B cell (primary cell): Measurements from ENCODE around the gene IST1. TPM values are rescaled to one million over a fixed set of nuclear protein-coding genes. Genes with fewer than 3 reads are reported as not detected.

Experiments used
- ATAC-seq: fragments of 200-7000 bp; cut with Tn5 transposase; one replicate; pipeline ENCODE4 v1.10.0; 2021; ENCODE audit warnings: low read depth, mild to moderate bottlenecking, moderate number of reproducible peaks, moderate library complexity
- CTCF ChIA-PET: fragments of 350-600 bp; sonication (Branson Sonifier 250); formaldehyde crosslinking; loops from one replicate; lab custom pipeline; 2021; ENCODE audit warnings: antibody characterized with exemption, inconsistent platforms; lab: Charles Lee
- POLR2A ChIA-PET: fragments of 350-600 bp; sonication (Branson Sonifier 250); formaldehyde crosslinking; loops from one replicate; lab custom pipeline; 2021; ENCODE audit warnings: antibody characterized with exemption; lab: Charles Lee
- DNase-seq: peaks from one replicate; pipeline ENCODE4 v3.0.0; 2013
- H2AFZ ChIP-seq: 2 replicates; pipeline ENCODE4 v1.6.1; 2012; ENCODE audit warnings: mild to moderate bottlenecking, low read depth, low read length; ENCODE audit not compliant: insufficient read depth, poor library complexity, severe bottlenecking
- H3K27ac ChIP-seq, 2 donors: 1 replicate in 1 of 2; 2 replicates in 1 of 2; pipeline ENCODE4 v1.5.1; 2012 to 2013; ENCODE audit warnings: low read length in 2 of 2, mild to moderate bottlenecking in 2 of 2, moderate library complexity in 1 of 2
- H3K27me3 ChIP-seq, 4 experiments: fragments of 200-600 bp in 1 of 4; sonication (generic) in 1 of 4; replicated peaks in 1 of 4; 1 replicate in 2 of 4; 2 replicates in 2 of 4; pipeline versions ENCODE4 v1.6.1 to v1.7.0; 2013 to 2016; ENCODE audit warnings: low read length in 3 of 4, mild to moderate bottlenecking in 2 of 4, mixed read lengths in 1 of 4, moderate library complexity in 1 of 4; ENCODE audit not compliant: insufficient read depth in 4 of 4, control insufficient read depth in 3 of 4; ENCODE audit errors: control extremely low read depth in 1 of 4
- H3K36me3 ChIP-seq, 2 experiments: replicated peaks in 1 of 2; 1 replicate in 1 of 2; 2 replicates in 1 of 2; pipeline versions ENCODE4 v1.6.1 to v1.7.1; 2013; ENCODE audit warnings: low read length in 1 of 2; ENCODE audit not compliant: insufficient read depth in 2 of 2, control insufficient read depth in 1 of 2; ENCODE audit errors: control extremely low read depth in 1 of 2, extremely low read depth in 1 of 2
- H3K4me1 ChIP-seq, 2 donors: fragments of 200-600 bp in 1 of 2; sonication (generic) in 1 of 2; 1 replicate in 1 of 2; 2 replicates in 1 of 2; pipeline versions ENCODE4 v1.5.1 to v1.6.1; 2013 to 2017; ENCODE audit warnings: low read length in 2 of 2; ENCODE audit not compliant: control insufficient read depth in 2 of 2, insufficient read depth in 2 of 2
- H3K4me2 ChIP-seq: replicated peaks from 2 replicates; pipeline ENCODE3; 2012; ENCODE audit warnings: mild to moderate bottlenecking, low read depth, low read length; ENCODE audit not compliant: poor library complexity, severe bottlenecking
- H3K4me3 ChIP-seq, 5 experiments: fragments of 200-600 bp in 1 of 5; sonication (generic) in 1 of 5; 1 replicate in 3 of 5; 2 replicates in 2 of 5; pipeline versions ENCODE4 v1.5.1 to v1.7.0; 2011 to 2016; ENCODE audit warnings: low read length in 4 of 5, mild to moderate bottlenecking in 4 of 5, low read depth in 2 of 5, control low read depth in 1 of 5, moderate library complexity in 1 of 5; ENCODE audit not compliant: insufficient read depth in 1 of 5; ENCODE audit errors: control extremely low read depth in 1 of 5, extremely low read depth in 1 of 5
- H3K79me2 ChIP-seq: fragments of 200-600 bp; sonication (generic); one replicate; pipeline ENCODE4 v1.6.0; 2016; ENCODE audit warnings: low read length; ENCODE audit not compliant: control insufficient read depth, insufficient read depth
- H3K9ac ChIP-seq: fragments of 200-600 bp; sonication (generic); 2 replicates; pipeline ENCODE4 v1.6.1; 2017; ENCODE audit warnings: mild to moderate bottlenecking, low read length, moderate library complexity
- H3K9me3 ChIP-seq, 3 donors: one replicate each; pipeline versions ENCODE4 v1.6.1 to v1.7.1; 2013; ENCODE audit warnings: low read length in 2 of 3; ENCODE audit not compliant: control insufficient read depth in 2 of 3, insufficient read depth in 1 of 3; ENCODE audit errors: control extremely low read depth in 1 of 3
- H4K20me1 ChIP-seq: 2 replicates; pipeline ENCODE4 v1.6.0; 2012; ENCODE audit warnings: mild to moderate bottlenecking, low read length; ENCODE audit not compliant: insufficient read depth, control insufficient read depth, poor library complexity, severe bottlenecking
- H3K27ac Mint-ChIP-seq: one replicate; pipeline ENCODE4 v1.8.0; 2021; ENCODE audit warnings: mixed read lengths
- H3K27me3 Mint-ChIP-seq: one replicate; pipeline ENCODE4 v1.8.0; 2021; ENCODE audit warnings: mixed read lengths
- H3K4me1 Mint-ChIP-seq: one replicate; pipeline ENCODE4 v1.8.0; 2021; ENCODE audit warnings: mixed read lengths
- H3K4me3 Mint-ChIP-seq: one replicate; pipeline ENCODE4 v1.8.0; 2021; ENCODE audit warnings: mixed read lengths
- H3K9me3 Mint-ChIP-seq: one replicate; pipeline ENCODE4 v1.8.0; 2022; ENCODE audit warnings: mixed read lengths; ENCODE audit not compliant: insufficient read depth
- EZH2 ChIP-seq: IDR thresholded peaks from 2 replicates; pipeline ENCODE4 v1.6.1; 2012; ENCODE audit warnings: borderline replicate concordance, low read depth, mild to moderate bottlenecking, moderate library complexity, low read length; ENCODE audit not compliant: insufficient read depth, poor library complexity, severe bottlenecking
- WGBS: methylation state at CpG from one replicate; pipeline ENCODE4 v1.1.5; 2013; ENCODE audit warnings: missing lambda C conversion rate; ENCODE audit not compliant: insufficient coverage; 5-methylcytosine and 5-hydroxymethylcytosine counted together
- intact Hi-C: fragments of 100-400 bp; cut with micrococcal nuclease; formaldehyde crosslinking; loops from one replicate; pipeline ENCODE4 v1.10.0; 2022
- polyA plus RNA-seq: library from polyadenylated mRNA; depleted of rRNA; stranded (reverse); fragments of >200 nt; gene quantifications from 2 replicates; pipeline ENCODE4 v1.2.3, GENCODE V29; 2012
- total RNA-seq, 2 donors: library from RNA; stranded (reverse); fragments of 120-200 nt in 1 of 2; gene quantifications; 1 replicate in 1 of 2; 2 replicates in 1 of 2; pipeline versions ENCODE4 v1.2.3 to v1.2.4, GENCODE V29; 2013 to 2022
- TF ChIP-seq, protein P1 (sequence below): fragments of 200-600 bp; IDR thresholded peaks from one replicate; pipeline ENCODE4 v1.8.0; 2022; ENCODE audit warnings: antibody characterized with exemption, mild to moderate bottlenecking

IST1 gene
- total and polyA plus RNA-seq, 2 donors (not counting 1 experiment from before 2014, with no cell fraction given), result 182 to 268 TPM

DNA sequence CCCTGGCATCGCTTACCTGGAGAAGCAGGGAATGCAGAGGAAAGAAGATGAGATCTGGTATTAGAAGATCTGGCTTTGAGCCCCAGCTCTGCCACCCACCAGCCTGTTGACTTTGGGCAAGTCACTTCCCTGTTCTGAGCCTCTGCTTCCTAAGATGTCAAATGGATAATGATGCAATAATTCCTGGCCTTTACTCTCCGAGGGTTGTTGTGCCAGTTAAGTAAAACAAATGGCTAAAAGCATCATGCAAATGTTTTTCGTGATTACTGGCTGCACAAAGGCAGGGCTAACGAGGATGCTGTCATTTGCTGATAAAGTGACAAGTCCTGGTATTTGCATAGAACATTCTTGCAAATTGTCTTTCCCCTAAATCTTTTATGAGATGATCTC, 10.1 kb upstream of the IST1 start:
- no peaks in the 10 kb centered on the region for H4K20me1 ChIP-seq
- Mint-ChIP-seq H3K27me3 (no peaks in the 10 kb centered on the region), H3K9me3 (no peaks in the 10 kb centered on the region), H3K4me1 (peaks cover 38% of the 10 kb centered on the region), H3K4me3 (peak overlapping the region; percentile 96), H3K27ac (peak overlapping the region; percentile 96)
- no peaks in the 10 kb centered on the region for H3K9me3 ChIP-seq
- 0% methylated on average over 1 of the region's 4 CpGs for WGBS
- intact Hi-C loops, result no loop called here
- POLR2A ChIA-PET, result interaction anchor here (3.5 to 4.5 kb wide), 2 partner anchors 9 to 77 kb away, joined by 37 to 47 read pairs; partner anchors contain the start of genes AP1G1 and IST1
- peak overlapping the region; percentile 99 for H2AFZ ChIP-seq
- peak overlapping the region; percentile 94 for H3K9ac ChIP-seq
- DNase-seq, result peak; percentile 31
- H3K79me2 ChIP-seq, result peaks cover 17% of the 10 kb centered on the region
- no peak for ATAC-seq
- H3K27me3 ChIP-seq, result no peaks in the 10 kb centered on the region
- CTCF ChIA-PET, result interaction anchor here (1.3 to 4.2 kb wide), 4 partner anchors 9 to 76 kb away, joined by 4 to 69 read pairs (median 6); partner anchors contain the start of gene IST1
- peak overlapping the region; percentile 97 for H3K4me2 ChIP-seq
- H3K4me3 ChIP-seq, result peak overlapping the region in 2 of 5 experiments; percentile 85 to 98
- peaks cover 30 to 40% of the 10 kb centered on the region in 2 donors for H3K4me1 ChIP-seq
- peak overlapping the region in 1 of 2 donors; percentile 89 for H3K27ac ChIP-seq
- TF ChIP-seq, protein P1, sequence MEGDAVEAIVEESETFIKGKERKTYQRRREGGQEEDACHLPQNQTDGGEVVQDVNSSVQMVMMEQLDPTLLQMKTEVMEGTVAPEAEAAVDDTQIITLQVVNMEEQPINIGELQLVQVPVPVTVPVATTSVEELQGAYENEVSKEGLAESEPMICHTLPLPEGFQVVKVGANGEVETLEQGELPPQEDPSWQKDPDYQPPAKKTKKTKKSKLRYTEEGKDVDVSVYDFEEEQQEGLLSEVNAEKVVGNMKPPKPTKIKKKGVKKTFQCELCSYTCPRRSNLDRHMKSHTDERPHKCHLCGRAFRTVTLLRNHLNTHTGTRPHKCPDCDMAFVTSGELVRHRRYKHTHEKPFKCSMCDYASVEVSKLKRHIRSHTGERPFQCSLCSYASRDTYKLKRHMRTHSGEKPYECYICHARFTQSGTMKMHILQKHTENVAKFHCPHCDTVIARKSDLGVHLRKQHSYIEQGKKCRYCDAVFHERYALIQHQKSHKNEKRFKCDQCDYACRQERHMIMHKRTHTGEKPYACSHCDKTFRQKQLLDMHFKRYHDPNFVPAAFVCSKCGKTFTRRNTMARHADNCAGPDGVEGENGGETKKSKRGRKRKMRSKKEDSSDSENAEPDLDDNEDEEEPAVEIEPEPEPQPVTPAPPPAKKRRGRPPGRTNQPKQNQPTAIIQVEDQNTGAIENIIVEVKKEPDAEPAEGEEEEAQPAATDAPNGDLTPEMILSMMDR, result no peak
- no peak for TF ChIP-seq EZH2
- H3K36me3 ChIP-seq, result peaks cover 0 to 3% of the 10 kb centered on the region in 2 experiments

GRCh38 chr16:71889147-71889546, 6.2 kb upstream of the IST1 start:
- no peaks in the 10 kb centered on the region for H3K9me3 ChIP-seq
- no peak overlapping the region for H3K27ac ChIP-seq
- Mint-ChIP-seq H3K27me3 (no peaks in the 10 kb centered on the region), H3K9me3 (no peaks in the 10 kb centered on the region), H3K27ac (no peak overlapping the region), H3K4me3 (no peak overlapping the region), H3K4me1 (peaks cover 17% of the 10 kb centered on the region)
- no peaks in the 10 kb centered on the region for H3K36me3 ChIP-seq
- DNase-seq (no peak), ATAC-seq (no peak)
- H3K4me2 ChIP-seq, result no peak overlapping the region
- ChIA-PET POLR2A (interaction anchor here (0.6 kb wide), 1 partner anchor 15 kb away, joined by 6 read pairs; no protein-coding TSS in a partner anchor), CTCF (no interaction called here)
- TF ChIP-seq, protein P1, result no peak
- TF ChIP-seq EZH2, result no peak
- H3K9ac ChIP-seq, result no peak overlapping the region
- H3K4me3 ChIP-seq, result no peak overlapping the region
- no peaks in the 10 kb centered on the region for H4K20me1 ChIP-seq
- WGBS, result no CpG with 5 or more reads among the region's 3 CpGs
- H2AFZ ChIP-seq, result no peak overlapping the region
- intact Hi-C loops, result no loop called here
- peaks cover 22% of the 10 kb centered on the region for H3K79me2 ChIP-seq
- peaks cover 11 to 15% of the 10 kb centered on the region in 2 donors for H3K4me1 ChIP-seq
- no peaks in the 10 kb centered on the region for H3K27me3 ChIP-seq
